Vagina (tissue), 2 donors: ENCODE results near the gene CHST7. TPM values are rescaled to one million over a fixed set of nuclear protein-coding genes. Genes with fewer than 3 reads are reported as not detected.

ENCODE experiments used
- DNase-seq, 2 donors: peaks; one replicate each; pipeline ENCODE4 v3.0.0-alpha.2; 2017; ENCODE audit errors: extremely low spot score in 2 of 2
- H3K27ac ChIP-seq: fragments of 200-600 bp; sonication (generic); one replicate; pipeline ENCODE4 v1.5.1; 2019
- H3K27me3 ChIP-seq: fragments of 200-600 bp; sonication (generic); one replicate; pipeline ENCODE4 v1.5.1; 2019
- H3K36me3 ChIP-seq, 2 donors: fragments of 200-600 bp; sonication (generic); one replicate each; pipeline ENCODE4 v1.5.1; 2017 to 2019
- H3K4me1 ChIP-seq: fragments of 200-600 bp; sonication (generic); one replicate; pipeline ENCODE4 v1.5.1; 2019
- H3K4me3 ChIP-seq, 2 donors: fragments of 200-600 bp; sonication (generic); 1 replicate in 1 of 2; 2 replicates in 1 of 2; pipeline ENCODE4 v1.5.1; 2016 to 2019
- H3K9me3 ChIP-seq: fragments of 200-600 bp; sonication (generic); one replicate; pipeline ENCODE4 v1.5.1; 2019
- CTCF ChIP-seq, 3 experiments: fragments of 450-650 bp in 2 of 3; fragments of 200-600 bp in 1 of 3; sonication (generic) in 1 of 3; IDR thresholded peaks; one replicate each; pipeline ENCODE4 v1.5.1; 2017 to 2019; ENCODE audit warnings: antibody characterized with exemption in 3 of 3, mild to moderate bottlenecking in 2 of 3, moderate library complexity in 2 of 3
- POLR2A ChIP-seq, 2 donors: fragments of 450-650 bp; IDR thresholded peaks; one replicate each; pipeline ENCODE4 v1.6.1; 2017; ENCODE audit warnings: antibody characterized with exemption in 2 of 2, mild to moderate bottlenecking in 2 of 2, moderate library complexity in 2 of 2
- POLR2AphosphoS5 ChIP-seq, 2 donors: sonication (generic); formaldehyde crosslinking; IDR thresholded peaks; one replicate each; pipeline ENCODE4 v1.9.0; 2017; ENCODE audit warnings: antibody characterized with exemption in 2 of 2, mild to moderate bottlenecking in 2 of 2, low read depth in 1 of 2; ENCODE audit not compliant: insufficient read depth in 1 of 2
- intact Hi-C: fragments of 100-400 bp; cut with DNase I; formaldehyde crosslinking; loops from one replicate; pipeline ENCODE4 v1.15.1; 2023
- total RNA-seq: library from RNA; depleted of rRNA; stranded (reverse); fragments of >200 nt; gene quantifications from one replicate; pipeline ENCODE4 v1.2.3, GENCODE V29; 2016

Gene CHST7
- total RNA-seq, 1 donor from 2014 or later: 20.6 TPM

- Histone ChIP-seq H3K4me3 (no peak overlapping the region), H3K27ac (no peak overlapping the region), H3K9me3 (no peaks in the 10 kb centered on the region), H3K36me3 (no peaks in the 10 kb centered on the region), H3K27me3 (no peaks in the 10 kb centered on the region), H3K4me1 (no peaks in the 10 kb centered on the region)
- TF ChIP-seq POLR2AphosphoS5 (IDR thresholded peaks at IDR 0.05; ENCODE audit: insufficient read depth in 1 of 2, low read depth in 1 of 2) (no peak), CTCF (IDR thresholded peaks at IDR 0.05) (no peak), POLR2A (IDR thresholded peaks at IDR 0.05) (no peak)
- no peak for DNase-seq
- intact Hi-C loops: no loop called here
Observed at GRCh38 chrX:46569621-46570020, 3.9 kb upstream of the CHST7 start.

GRCh38 chrX:46571423-46572339, 1.9 kb upstream of the CHST7 start:
- no peaks in the 10 kb centered on the region for H3K4me1 ChIP-seq
- intact Hi-C loops: no loop called here
- DNase-seq: no peak
- H3K27me3 ChIP-seq: no peaks in the 10 kb centered on the region
- H3K9me3 ChIP-seq: no peaks in the 10 kb centered on the region
- H3K4me3 ChIP-seq: no peak overlapping the region
- TF ChIP-seq POLR2A (IDR thresholded peaks at IDR 0.05) (no peak), CTCF (IDR thresholded peaks at IDR 0.05) (no peak), POLR2AphosphoS5 (IDR thresholded peaks at IDR 0.05; ENCODE audit: insufficient read depth in 1 of 2, low read depth in 1 of 2) (no peak)
- no peak overlapping the region for H3K27ac ChIP-seq
- no peaks in the 10 kb centered on the region for H3K36me3 ChIP-seq

- no peak for DNase-seq
- H3K27ac ChIP-seq: no peak overlapping the region
- no peak overlapping the region for H3K4me3 ChIP-seq
- intact Hi-C loops: no loop called here
- H3K36me3 ChIP-seq: no peaks in the 10 kb centered on the region
- no peak for TF ChIP-seq POLR2AphosphoS5 (IDR thresholded peaks at IDR 0.05; ENCODE audit: insufficient read depth in 1 of 2, low read depth in 1 of 2)
- no peak for TF ChIP-seq POLR2A (IDR thresholded peaks at IDR 0.05)
- TF ChIP-seq CTCF (IDR thresholded peaks at IDR 0.05): no peak
- no peaks in the 10 kb centered on the region for H3K4me1 ChIP-seq
- H3K9me3 ChIP-seq: no peaks in the 10 kb centered on the region
- H3K27me3 ChIP-seq: no peaks in the 10 kb centered on the region
Observed at GRCh38 chrX:46572340-46572936, 1.1 kb upstream of the CHST7 start.

- DNase-seq: no peak
- peak overlapping the region; percentile 57 to 63 for H3K4me3 ChIP-seq
- TF ChIP-seq POLR2A (IDR thresholded peaks at IDR 0.05) (no peak), POLR2AphosphoS5 (IDR thresholded peaks at IDR 0.05; ENCODE audit: insufficient read depth in 1 of 2, low read depth in 1 of 2) (peak in 1 of 2 donors; percentile 18), CTCF (IDR thresholded peaks at IDR 0.05) (no peak)
- intact Hi-C loops: no loop called here
- no peaks in the 10 kb centered on the region for H3K36me3 ChIP-seq
- no peaks in the 10 kb centered on the region for H3K27me3 ChIP-seq
- H3K9me3 ChIP-seq: no peaks in the 10 kb centered on the region
- H3K4me1 ChIP-seq: no peaks in the 10 kb centered on the region
- H3K27ac ChIP-seq: peak overlapping the region; percentile 66
Observed at GRCh38 chrX:46573892-46574773, 568 bp downstream of the CHST7 start.
